CD14-positive monocyte (primary cell): Measurements from ENCODE around the gene DNAI1. TPM values are rescaled to one million over a fixed set of nuclear protein-coding genes. Genes with fewer than 3 reads are reported as not detected.

ENCODE experiments used
- DNase-seq, 3 donors: peaks; one replicate each; pipeline ENCODE4 v3.0.0-alpha.2; 2011 to 2022
- H2AFZ ChIP-seq: 2 replicates; pipeline ENCODE4 v1.6.0; 2012; ENCODE audit warnings: mild to moderate bottlenecking, low read depth, low read length, inconsistent platforms; ENCODE audit not compliant: insufficient read depth, poor library complexity, severe bottlenecking
- H3K27ac ChIP-seq, 2 donors: 1 replicate in 1 of 2; 2 replicates in 1 of 2; pipeline ENCODE4 v1.5.1; 2012 to 2013; ENCODE audit warnings: low read length in 2 of 2, control low read depth in 1 of 2, inconsistent platforms in 1 of 2, low read depth in 1 of 2, mild to moderate bottlenecking in 1 of 2
- H3K27me3 ChIP-seq, 2 donors: one replicate each; pipeline versions ENCODE4 v1.6.0 to v1.6.1; 2011 to 2013; ENCODE audit warnings: low read length in 2 of 2; ENCODE audit not compliant: control insufficient read depth in 2 of 2, insufficient read depth in 2 of 2
- H3K36me3 ChIP-seq, 2 donors: replicated peaks in 1 of 2; 1 replicate in 1 of 2; 2 replicates in 1 of 2; pipeline versions ENCODE4 v1.5.1 to v1.6.1; 2012 to 2013; ENCODE audit warnings: low read length in 2 of 2, control low read depth in 1 of 2, inconsistent platforms in 1 of 2, mild to moderate bottlenecking in 1 of 2; ENCODE audit not compliant: insufficient read depth in 2 of 2, control insufficient read depth in 1 of 2
- H3K4me1 ChIP-seq, 2 donors: 1 replicate in 1 of 2; 2 replicates in 1 of 2; pipeline versions ENCODE4 v1.5.1 to v1.6.1; 2012 to 2013; ENCODE audit warnings: low read length in 2 of 2, control low read depth in 1 of 2, inconsistent platforms in 1 of 2, mild to moderate bottlenecking in 1 of 2, moderate library complexity in 1 of 2; ENCODE audit not compliant: insufficient read depth in 2 of 2, control insufficient read depth in 1 of 2
- H3K4me2 ChIP-seq: replicated peaks from 2 replicates; pipeline ENCODE3; 2012; ENCODE audit warnings: low read length, moderate library complexity, mild to moderate bottlenecking; ENCODE audit not compliant: poor library complexity, severe bottlenecking; ENCODE audit errors: extremely low read depth
- H3K4me3 ChIP-seq, 3 experiments: fragments of 200-600 bp in 1 of 3; sonication (generic) in 1 of 3; replicated peaks in 1 of 3; 1 replicate in 2 of 3; 2 replicates in 1 of 3; pipeline ENCODE4 v1.5.1; 2011 to 2013; ENCODE audit warnings: low read length in 3 of 3, mild to moderate bottlenecking in 3 of 3, control low read depth in 2 of 3, low read depth in 2 of 3, inconsistent platforms in 1 of 3, moderate library complexity in 1 of 3
- H3K79me2 ChIP-seq: 2 replicates; pipeline ENCODE4 v1.6.0; 2012; ENCODE audit warnings: mild to moderate bottlenecking, control low read depth, inconsistent platforms, low read length, moderate library complexity; ENCODE audit not compliant: insufficient read depth
- H3K9ac ChIP-seq: 2 replicates; pipeline ENCODE4 v1.6.0; 2017; ENCODE audit warnings: low read length, mild to moderate bottlenecking; ENCODE audit not compliant: insufficient read depth, poor library complexity, severe bottlenecking
- H3K9me3 ChIP-seq, 2 donors: replicated peaks in 1 of 2; 1 replicate in 1 of 2; 2 replicates in 1 of 2; pipeline versions ENCODE4 v1.5.1 to v1.6.1; 2012 to 2013; ENCODE audit warnings: low read length in 2 of 2, control low read depth in 1 of 2; ENCODE audit not compliant: control insufficient read depth in 1 of 2, insufficient read depth in 1 of 2
- H4K20me1 ChIP-seq: 2 replicates; pipeline ENCODE4 v1.6.0; 2012; ENCODE audit warnings: mild to moderate bottlenecking, low read length, control low read depth, moderate library complexity; ENCODE audit not compliant: insufficient read depth
- H3K27ac Mint-ChIP-seq, 7 donors: one replicate each; pipeline ENCODE4 v1.8.0; 2020; ENCODE audit warnings: mild to moderate bottlenecking in 7 of 7, mixed read lengths in 7 of 7, moderate library complexity in 6 of 7, inconsistent platforms in 2 of 7
- H3K27me3 Mint-ChIP-seq, 3 donors: one replicate each; pipeline ENCODE4 v1.8.0; 2021 to 2022; ENCODE audit warnings: low read depth in 3 of 3, mild to moderate bottlenecking in 3 of 3, mixed read lengths in 3 of 3, moderate library complexity in 3 of 3, inconsistent platforms in 1 of 3
- H3K36me3 Mint-ChIP-seq, 2 donors: one replicate each; pipeline ENCODE4 v1.8.0; 2020; ENCODE audit warnings: mixed read lengths in 2 of 2, inconsistent platforms in 1 of 2, mild to moderate bottlenecking in 1 of 2
- H3K4me1 Mint-ChIP-seq: one replicate; pipeline ENCODE4 v1.8.0; 2020; ENCODE audit warnings: mild to moderate bottlenecking, mixed read lengths
- H3K4me3 Mint-ChIP-seq, 2 donors: one replicate each; pipeline ENCODE4 v1.8.0; 2020; ENCODE audit warnings: mild to moderate bottlenecking in 2 of 2, mixed read lengths in 2 of 2, moderate library complexity in 1 of 2
- H3K9me3 Mint-ChIP-seq, 7 donors: one replicate each; pipeline ENCODE4 v1.8.0; 2020 to 2022; ENCODE audit warnings: mixed read lengths in 7 of 7, mild to moderate bottlenecking in 6 of 7, moderate library complexity in 6 of 7, inconsistent platforms in 2 of 7
- WGBS: methylation state at CpG from one replicate; pipeline ENCODE4 v1.1.5; 2013; ENCODE audit warnings: missing lambda C conversion rate; ENCODE audit not compliant: insufficient coverage; 5-methylcytosine and 5-hydroxymethylcytosine counted together
- intact Hi-C, 2 donors: fragments of 100-400 bp; cut with micrococcal nuclease; formaldehyde crosslinking; loops; one replicate each; pipeline versions ENCODE4 v1.15.0 to v1.15.1; 2023
- polyA plus RNA-seq, 3 donors: library from polyadenylated mRNA; depleted of rRNA in 1 of 3; unstranded in 2 of 3; stranded (reverse) in 1 of 3; fragments of 300-500 nt in 2 of 3; fragments of >200 nt in 1 of 3; fragmentation: Illumina TruSeq in 2 of 3; gene quantifications; 1 replicate in 2 of 3; 2 replicates in 1 of 3; pipeline ENCODE4 v1.2.3, GENCODE V29; 2012 to 2021
- TF ChIP-seq, protein P1 (sequence below): fragments of 200-600 bp; IDR thresholded peaks from one replicate; pipeline ENCODE4 v1.8.0; 2022; ENCODE audit warnings: antibody characterized with exemption, mild to moderate bottlenecking

Gene DNAI1
- polyA plus RNA-seq, 3 donors: not detected

DNA sequence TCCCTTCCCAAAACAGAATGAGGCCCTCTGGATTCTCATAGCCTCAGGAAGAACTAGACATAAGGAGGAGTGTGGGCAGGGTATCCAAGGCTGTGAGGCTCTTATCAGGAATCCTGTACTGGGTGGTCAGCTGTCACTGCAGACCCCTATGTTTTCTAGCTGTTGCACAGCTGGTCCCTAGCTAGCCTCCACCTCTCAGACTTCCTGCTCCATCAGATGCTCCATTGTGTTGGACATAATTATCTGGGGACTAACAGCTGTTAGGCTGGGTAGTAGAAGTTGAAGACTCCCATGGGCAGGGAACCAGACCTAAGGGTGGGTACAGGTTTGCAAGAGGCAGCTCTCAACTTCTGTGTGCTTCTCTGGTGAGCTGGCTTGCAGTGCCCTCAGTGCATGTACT, 18.6 kb upstream of the DNAI1 start:
- no peaks in the 10 kb centered on the region for H3K79me2 ChIP-seq
- Mint-ChIP-seq H3K4me1 (peaks cover 10% of the 10 kb centered on the region), H3K36me3 (peaks cover 10 to 16% of the 10 kb centered on the region in 2 donors), H3K4me3 (no peak overlapping the region), H3K27ac (no peak overlapping the region), H3K9me3 (peaks cover 0 to 2% (median 0%) of the 10 kb centered on the region in 7 donors), H3K27me3 (peaks cover 0 to 6% (median 2%) of the 10 kb centered on the region in 3 donors)
- H3K9me3 ChIP-seq: no peaks in the 10 kb centered on the region
- no peak for DNase-seq
- H3K9ac ChIP-seq: no peak overlapping the region
- peaks cover 0 to 3% of the 10 kb centered on the region in 2 donors for H3K36me3 ChIP-seq
- no peaks in the 10 kb centered on the region for H3K4me1 ChIP-seq
- H3K4me3 ChIP-seq: no peak overlapping the region
- no peaks in the 10 kb centered on the region for H3K27me3 ChIP-seq
- H3K27ac ChIP-seq: no peak overlapping the region
- TF ChIP-seq, protein P1, sequence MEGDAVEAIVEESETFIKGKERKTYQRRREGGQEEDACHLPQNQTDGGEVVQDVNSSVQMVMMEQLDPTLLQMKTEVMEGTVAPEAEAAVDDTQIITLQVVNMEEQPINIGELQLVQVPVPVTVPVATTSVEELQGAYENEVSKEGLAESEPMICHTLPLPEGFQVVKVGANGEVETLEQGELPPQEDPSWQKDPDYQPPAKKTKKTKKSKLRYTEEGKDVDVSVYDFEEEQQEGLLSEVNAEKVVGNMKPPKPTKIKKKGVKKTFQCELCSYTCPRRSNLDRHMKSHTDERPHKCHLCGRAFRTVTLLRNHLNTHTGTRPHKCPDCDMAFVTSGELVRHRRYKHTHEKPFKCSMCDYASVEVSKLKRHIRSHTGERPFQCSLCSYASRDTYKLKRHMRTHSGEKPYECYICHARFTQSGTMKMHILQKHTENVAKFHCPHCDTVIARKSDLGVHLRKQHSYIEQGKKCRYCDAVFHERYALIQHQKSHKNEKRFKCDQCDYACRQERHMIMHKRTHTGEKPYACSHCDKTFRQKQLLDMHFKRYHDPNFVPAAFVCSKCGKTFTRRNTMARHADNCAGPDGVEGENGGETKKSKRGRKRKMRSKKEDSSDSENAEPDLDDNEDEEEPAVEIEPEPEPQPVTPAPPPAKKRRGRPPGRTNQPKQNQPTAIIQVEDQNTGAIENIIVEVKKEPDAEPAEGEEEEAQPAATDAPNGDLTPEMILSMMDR: no peak
- intact Hi-C loops: loop anchor here in 1 of 2 donors (10.0 kb wide), 1 partner anchor 155 kb away; no protein-coding TSS in a partner anchor
- H2AFZ ChIP-seq: no peak overlapping the region
- H3K4me2 ChIP-seq: no peak overlapping the region
- peaks cover 25% of the 10 kb centered on the region for H4K20me1 ChIP-seq

DNA sequence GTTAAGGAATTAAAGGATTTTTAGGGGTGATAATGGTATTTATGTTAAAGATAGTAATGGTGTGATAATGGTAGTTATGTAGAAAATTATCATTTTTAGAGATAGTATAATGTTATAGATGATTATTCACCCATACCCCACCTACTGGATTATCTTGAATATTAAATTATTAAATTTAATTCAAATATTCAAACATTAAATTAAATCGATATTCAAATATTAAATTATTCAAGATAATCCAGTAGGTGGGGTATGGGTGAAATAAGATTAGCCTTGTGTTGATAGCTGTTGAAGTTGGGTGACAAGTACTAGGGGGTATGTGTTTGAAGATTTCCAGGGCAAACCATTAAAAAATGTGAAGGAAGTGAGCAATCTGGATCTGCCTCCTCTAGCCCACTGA, 15.8 kb upstream of the DNAI1 start:
- no CpG with 5 or more reads among the region's 1 CpG for WGBS
- H3K4me1 Mint-ChIP-seq: peaks cover 10% of the 10 kb centered on the region

More for the DNA sequence above, 15.8 kb upstream of the DNAI1 start:
- peaks cover 10 to 16% of the 10 kb centered on the region in 2 donors for H3K36me3 Mint-ChIP-seq
- H3K4me3 Mint-ChIP-seq: no peak overlapping the region
- DNase-seq: no peak
- no peaks in the 10 kb centered on the region for H3K4me1 ChIP-seq
- H3K9me3 Mint-ChIP-seq: peaks cover 0 to 2% (median 0%) of the 10 kb centered on the region in 7 donors
- no peak overlapping the region for H2AFZ ChIP-seq
- peaks cover 26% of the 10 kb centered on the region for H4K20me1 ChIP-seq
- no peak overlapping the region for H3K9ac ChIP-seq
- no peaks in the 10 kb centered on the region for H3K9me3 ChIP-seq
- no peak overlapping the region for H3K4me2 ChIP-seq
- intact Hi-C loops: loop anchor here in 1 of 2 donors (10.0 kb wide), 1 partner anchor 152 kb away; no protein-coding TSS in a partner anchor
- no peak overlapping the region for H3K27ac ChIP-seq
- H3K79me2 ChIP-seq: no peaks in the 10 kb centered on the region
- H3K27ac Mint-ChIP-seq: no peak overlapping the region
- H3K27me3 Mint-ChIP-seq: peaks cover 0 to 5% (median 2%) of the 10 kb centered on the region in 3 donors
- H3K4me3 ChIP-seq: no peak overlapping the region
- H3K27me3 ChIP-seq: no peaks in the 10 kb centered on the region
- peaks cover 0 to 3% of the 10 kb centered on the region in 2 donors for H3K36me3 ChIP-seq
- TF ChIP-seq, protein P1: no peak
